ENCODE measurements around the gene KRTAP1-4. TPM values are rescaled to one million over a fixed set of nuclear protein-coding genes. Genes with fewer than 3 reads are reported as not detected.
"Not testable (repeated sequence)": the region's sequence is repeated elsewhere in the genome, so short reads cannot be mapped to it uniquely, and the experiment has no call there.

Gene KRTAP1-4
- total RNA-seq, 3 donors from 2014 or later (not counting 1 experiment from before 2014, with no cell fraction given): not detected

DNA sequence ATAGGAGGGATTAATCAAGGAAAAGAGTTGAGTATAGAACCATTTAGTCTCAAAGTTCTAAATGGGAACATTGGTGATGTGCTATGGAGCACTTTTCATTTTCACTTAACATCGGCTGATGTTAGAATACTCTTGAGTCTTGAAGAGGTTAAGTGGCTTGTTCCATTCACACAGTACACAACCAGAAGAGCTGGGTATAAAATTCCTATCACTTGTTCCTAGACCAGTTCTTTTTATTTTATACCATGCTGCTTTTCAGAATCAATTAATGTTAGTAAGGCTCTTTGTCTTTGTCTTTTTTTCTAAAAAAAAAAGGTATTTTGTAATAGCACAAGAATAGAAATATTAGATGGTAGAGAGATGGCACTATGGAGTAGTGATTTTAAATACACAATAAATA, 13.0 kb upstream of the KRTAP1-4 start:
- H3K9me3 Mint-ChIP-seq: no peaks in the 10 kb centered on the region
- TF ChIP-seq, protein P1, sequence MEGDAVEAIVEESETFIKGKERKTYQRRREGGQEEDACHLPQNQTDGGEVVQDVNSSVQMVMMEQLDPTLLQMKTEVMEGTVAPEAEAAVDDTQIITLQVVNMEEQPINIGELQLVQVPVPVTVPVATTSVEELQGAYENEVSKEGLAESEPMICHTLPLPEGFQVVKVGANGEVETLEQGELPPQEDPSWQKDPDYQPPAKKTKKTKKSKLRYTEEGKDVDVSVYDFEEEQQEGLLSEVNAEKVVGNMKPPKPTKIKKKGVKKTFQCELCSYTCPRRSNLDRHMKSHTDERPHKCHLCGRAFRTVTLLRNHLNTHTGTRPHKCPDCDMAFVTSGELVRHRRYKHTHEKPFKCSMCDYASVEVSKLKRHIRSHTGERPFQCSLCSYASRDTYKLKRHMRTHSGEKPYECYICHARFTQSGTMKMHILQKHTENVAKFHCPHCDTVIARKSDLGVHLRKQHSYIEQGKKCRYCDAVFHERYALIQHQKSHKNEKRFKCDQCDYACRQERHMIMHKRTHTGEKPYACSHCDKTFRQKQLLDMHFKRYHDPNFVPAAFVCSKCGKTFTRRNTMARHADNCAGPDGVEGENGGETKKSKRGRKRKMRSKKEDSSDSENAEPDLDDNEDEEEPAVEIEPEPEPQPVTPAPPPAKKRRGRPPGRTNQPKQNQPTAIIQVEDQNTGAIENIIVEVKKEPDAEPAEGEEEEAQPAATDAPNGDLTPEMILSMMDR (IDR thresholded peaks at IDR 0.05): no peak
- Histone ChIP-seq H3K27me3 (ENCODE audit: control insufficient read depth, insufficient read depth, low read length) (peaks cover 4% of the 10 kb centered on the region), H3K36me3 (ENCODE audit: control insufficient read depth, insufficient read depth, low read length) (no peaks in the 10 kb centered on the region), H3K4me3 (ENCODE audit: low read length) (no peak overlapping the region), H3K4me1 (ENCODE audit: control insufficient read depth, insufficient read depth, low read length) (no peaks in the 10 kb centered on the region), H3K9me3 (ENCODE audit: control insufficient read depth, insufficient read depth, low read length) (no peaks in the 10 kb centered on the region), H3K27ac (ENCODE audit: low read length) (no peak overlapping the region)
- H3K36me3 Mint-ChIP-seq: no peaks in the 10 kb centered on the region
- no peaks in the 10 kb centered on the region for H3K4me1 Mint-ChIP-seq
- no peak overlapping the region for H3K4me3 Mint-ChIP-seq
- no CpG with 5 or more reads among the region's 1 CpG for WGBS (ENCODE audit: insufficient coverage)
- H3K27ac Mint-ChIP-seq: no peak overlapping the region
- DNase-seq: no peak
- intact Hi-C loops (cut with micrococcal nuclease): no loop called here
- no peak for ATAC-seq
- H3K27me3 Mint-ChIP-seq (ENCODE audit: low read depth in 2 of 2): peaks cover 19 to 34% of the 10 kb centered on the region in 2 donors

DNA sequence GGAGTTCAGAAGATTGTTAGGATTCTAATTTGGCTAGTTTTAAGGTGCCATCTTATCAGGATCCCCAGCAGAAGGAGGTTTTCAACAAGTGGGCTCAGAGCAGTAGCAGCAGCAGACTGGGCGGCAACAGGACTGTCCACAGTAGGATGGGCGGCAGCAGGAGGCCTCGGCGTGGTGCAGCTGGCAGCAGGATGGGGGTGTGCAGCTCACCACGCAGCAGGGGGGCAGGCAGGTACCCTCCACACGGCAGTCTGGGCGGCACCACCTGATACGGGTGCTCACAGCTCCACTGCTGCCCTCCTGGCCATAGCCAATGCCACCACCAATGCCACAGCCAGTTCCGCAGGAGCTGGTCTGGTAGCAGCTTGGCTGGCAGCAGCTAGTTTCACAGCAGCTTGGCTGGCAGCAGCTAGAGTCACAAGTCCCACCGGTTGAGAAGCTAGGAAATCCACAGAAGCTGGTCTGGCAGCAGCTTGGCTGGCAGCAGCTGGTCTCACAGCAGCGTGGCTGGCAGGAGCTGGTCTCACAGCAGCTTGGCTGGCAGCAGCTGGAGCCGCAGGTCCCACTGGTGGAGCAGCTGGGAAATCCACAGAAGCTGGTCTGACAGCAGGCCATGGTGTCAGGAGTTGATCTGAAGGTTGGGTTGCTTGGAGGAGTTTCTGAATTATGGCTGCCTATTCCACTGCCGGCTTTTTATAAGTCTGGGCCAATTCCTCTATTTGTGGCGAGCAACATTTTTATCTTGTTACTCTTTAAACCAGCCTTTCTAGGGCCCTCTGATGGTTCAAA, 11.0 kb upstream of the KRTAP1-4 start, which contains the start of gene KRTAP1-1:
Gene KRTAP1-1 (minus strand): TSS at position 668 of the 789 bp plus-strand sequence. CDS start 53 bp downstream, at position 615.
- ATAC-seq; H3K27me3 ChIP-seq (ENCODE audit: control insufficient read depth, insufficient read depth, low read length); H3K9me3 ChIP-seq (ENCODE audit: control insufficient read depth, insufficient read depth, low read length); intact Hi-C loops (cut with micrococcal nuclease); DNase-seq; H3K36me3 Mint-ChIP-seq; H3K9me3 Mint-ChIP-seq; H3K27ac Mint-ChIP-seq; H3K4me1 ChIP-seq (ENCODE audit: control insufficient read depth, insufficient read depth, low read length); H3K4me3 Mint-ChIP-seq; H3K27ac ChIP-seq (ENCODE audit: low read length); H3K4me1 Mint-ChIP-seq; H3K4me3 ChIP-seq (ENCODE audit: low read length); H3K36me3 ChIP-seq (ENCODE audit: control insufficient read depth, insufficient read depth, low read length): not testable (repeated sequence)
- 82% methylated on average over 14 of the region's 14 CpGs for WGBS (ENCODE audit: insufficient coverage)
- H3K27me3 Mint-ChIP-seq (ENCODE audit: low read depth in 2 of 2): peaks cover 11 to 34% of the 10 kb centered on the region in 2 donors

DNA sequence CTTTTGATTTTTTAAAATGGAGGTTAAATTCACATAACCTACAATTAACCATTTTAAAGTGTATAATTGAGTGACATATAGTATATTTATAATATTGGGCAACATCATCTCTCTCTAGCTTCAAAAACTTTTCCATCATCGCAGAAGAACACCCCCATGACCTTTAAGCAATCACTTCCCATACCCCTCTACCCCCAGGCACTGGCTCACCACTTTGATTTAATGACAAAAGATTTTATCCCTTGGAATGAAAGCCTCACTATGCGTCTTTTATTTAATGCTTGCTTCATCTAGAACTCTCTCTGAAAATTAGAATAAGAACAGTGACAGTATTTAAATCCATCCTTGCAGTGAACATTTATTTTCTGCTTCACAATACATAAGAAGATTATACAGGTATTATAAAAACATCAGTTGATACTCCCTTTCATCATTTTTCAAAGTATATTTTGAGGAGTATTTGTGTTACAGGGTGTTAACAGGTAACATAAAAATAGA, 7.9 kb upstream of the KRTAP1-4 start:
- Histone ChIP-seq H3K4me3 (ENCODE audit: low read length) (no peak overlapping the region), H3K9me3 (ENCODE audit: control insufficient read depth, insufficient read depth, low read length) (no peaks in the 10 kb centered on the region), H3K27ac (ENCODE audit: low read length) (no peak overlapping the region), H3K27me3 (ENCODE audit: control insufficient read depth, insufficient read depth, low read length) (peaks cover 8% of the 10 kb centered on the region), H3K4me1 (ENCODE audit: control insufficient read depth, insufficient read depth, low read length) (no peaks in the 10 kb centered on the region), H3K36me3 (ENCODE audit: control insufficient read depth, insufficient read depth, low read length) (no peaks in the 10 kb centered on the region)
- H3K9me3 Mint-ChIP-seq: no peaks in the 10 kb centered on the region
- ATAC-seq (no peak), DNase-seq (no peak)
- no peaks in the 10 kb centered on the region for H3K4me1 Mint-ChIP-seq
- WGBS (ENCODE audit: insufficient coverage): 88% methylated on average over 2 of the region's 2 CpGs
- TF ChIP-seq, protein P1 (IDR thresholded peaks at IDR 0.05): no peak
- H3K27me3 Mint-ChIP-seq (ENCODE audit: low read depth in 2 of 2): peaks cover 9 to 36% of the 10 kb centered on the region in 2 donors
- no peaks in the 10 kb centered on the region for H3K36me3 Mint-ChIP-seq
- no peak overlapping the region for H3K27ac Mint-ChIP-seq
- no peak overlapping the region for H3K4me3 Mint-ChIP-seq
- intact Hi-C loops (cut with micrococcal nuclease): no loop called here

DNA sequence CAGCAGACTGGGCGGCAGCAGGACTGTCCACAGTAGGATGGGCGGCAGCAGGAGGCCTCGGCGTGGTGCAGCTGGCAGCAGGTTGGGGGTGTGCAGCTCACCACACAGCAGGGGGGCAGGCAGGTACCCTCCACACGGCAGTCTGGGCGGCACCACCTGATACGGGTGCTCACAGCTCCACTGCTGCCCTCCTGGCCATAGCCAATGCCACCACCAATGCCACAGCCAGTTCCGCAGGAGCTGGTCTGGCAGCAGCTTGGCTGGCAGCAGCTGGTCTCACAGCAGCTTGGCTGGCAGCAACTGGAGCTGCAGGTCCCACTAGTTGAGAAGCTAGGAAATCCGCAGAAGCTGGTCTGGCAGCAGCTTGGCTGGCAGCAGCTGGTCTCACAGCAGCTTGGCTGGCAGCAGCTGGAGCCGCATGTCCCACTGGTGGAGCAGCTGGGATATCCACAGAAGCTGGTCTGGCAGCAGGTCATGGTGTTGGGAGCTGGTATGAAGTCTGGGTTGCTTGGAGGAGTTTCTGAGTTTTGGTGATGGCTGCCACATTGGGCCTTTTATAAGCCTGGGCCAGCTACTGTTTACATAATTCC, 4.4 kb upstream of the KRTAP1-4 start, which contains the start of gene KRTAP1-3:
Gene KRTAP1-3 (minus strand): TSS at position 529 of the 590 bp plus-strand sequence. CDS start 53 bp downstream, at position 476.
- H3K36me3 ChIP-seq (ENCODE audit: control insufficient read depth, insufficient read depth, low read length); DNase-seq; H3K4me3 ChIP-seq (ENCODE audit: low read length); H3K36me3 Mint-ChIP-seq; ATAC-seq; H3K27me3 ChIP-seq (ENCODE audit: control insufficient read depth, insufficient read depth, low read length); H3K9me3 ChIP-seq (ENCODE audit: control insufficient read depth, insufficient read depth, low read length); H3K27ac Mint-ChIP-seq; H3K4me3 Mint-ChIP-seq; H3K9me3 Mint-ChIP-seq; H3K4me1 Mint-ChIP-seq; H3K4me1 ChIP-seq (ENCODE audit: control insufficient read depth, insufficient read depth, low read length); H3K27ac ChIP-seq (ENCODE audit: low read length); intact Hi-C loops (cut with micrococcal nuclease): not testable (repeated sequence)
- peaks cover 13 to 36% of the 10 kb centered on the region in 2 donors for H3K27me3 Mint-ChIP-seq (ENCODE audit: low read depth in 2 of 2)
- 87% methylated on average over 9 of the region's 10 CpGs for WGBS (ENCODE audit: insufficient coverage)
